ENCODE data around the gene PJA2.
"Not testable (repeated sequence)": the region's sequence is repeated elsewhere in the genome, so short reads cannot be mapped to it uniquely, and the experiment has no call there.

The PJA2 gene

GRCh38 chr5:109309326-109310063, 100.3 kb downstream of the PJA2 start:
- DNase-seq (ENCODE audit: low read depth) = no peak

GRCh38 chr5:109307951-109308350, 101.8 kb downstream of the PJA2 start:
- no peak for DNase-seq (ENCODE audit: low read depth)

GRCh38 chr5:109307456-109307855, 102.3 kb downstream of the PJA2 start:
- no peak for DNase-seq (ENCODE audit: low read depth)

- no peak for DNase-seq (ENCODE audit: low read depth)
Measured at GRCh38 chr5:109305352-109305751, 104.4 kb downstream of the PJA2 start.

GRCh38 chr5:109304309-109304708, 105.5 kb downstream of the PJA2 start:
- no peak for DNase-seq (ENCODE audit: low read depth)

GRCh38 chr5:109300367-109300766, 109.4 kb downstream of the PJA2 start:
- no peak for DNase-seq (ENCODE audit: low read depth)

GRCh38 chr5:109299557-109299956, 110.2 kb downstream of the PJA2 start:
- no peak for DNase-seq (ENCODE audit: low read depth)

GRCh38 chr5:109298794-109299193, 111.0 kb downstream of the PJA2 start:
- DNase-seq (ENCODE audit: low read depth) = no peak

GRCh38 chr5:109297900-109298299, 111.9 kb downstream of the PJA2 start:
- no peak for DNase-seq (ENCODE audit: low read depth)

- DNase-seq (ENCODE audit: low read depth) = no peak
Measured at GRCh38 chr5:109291090-109291489, 118.7 kb downstream of the PJA2 start.

GRCh38 chr5:109290231-109290630, 119.5 kb downstream of the PJA2 start:
- DNase-seq (ENCODE audit: low read depth) = no peak

- DNase-seq (ENCODE audit: low read depth) = not testable (repeated sequence)
Measured at GRCh38 chr5:109286628-109287027, 123.1 kb downstream of the PJA2 start.
